Raji (cell line): ENCODE results near the gene HBQ1.
"Not testable (repeated sequence)": the region's sequence is repeated elsewhere in the genome, so short reads cannot be mapped to it uniquely, and the experiment has no call there.

Experiments used
- POLR2A ChIP-seq: IDR thresholded peaks from 2 replicates; pipeline ENCODE4 v1.6.1; 2011; ENCODE audit warnings: low read depth, low read length, control low read depth; ENCODE audit not compliant: insufficient read depth

The HBQ1 gene

GRCh38 chr16:175011-175949, 5.0 kb upstream of the HBQ1 start:
- TF ChIP-seq POLR2A, result no peak

- TF ChIP-seq POLR2A, result not testable (repeated sequence)
Observed at GRCh38 chr16:176477-177382, 3.5 kb upstream of the HBQ1 start, which contains the start of gene HBA1. Gene HBA1 (plus strand): TSS chr16:176680. CDS start chr16:176717, 37 bp downstream.

GRCh38 chr16:177394-177822, 2.9 kb upstream of the HBQ1 start:
- TF ChIP-seq POLR2A, result no peak

- no peak for TF ChIP-seq POLR2A
Observed at GRCh38 chr16:177981-178667, 2.1 kb upstream of the HBQ1 start.

GRCh38 chr16:178668-179015, 1.6 kb upstream of the HBQ1 start:
- no peak for TF ChIP-seq POLR2A

- no peak for TF ChIP-seq POLR2A
Observed at GRCh38 chr16:179211-180092, 807 bp upstream of the HBQ1 start.

GRCh38 chr16:180681-181564, 664 bp downstream of the HBQ1 start:
- no peak for TF ChIP-seq POLR2A

GRCh38 chr16:181565-182021, 1.3 kb downstream of the HBQ1 start:
- TF ChIP-seq POLR2A, result no peak

GRCh38 chr16:183005-183404, 2.7 kb downstream of the HBQ1 start:
- TF ChIP-seq POLR2A, result no peak

GRCh38 chr16:185213-185612, 5.0 kb downstream of the HBQ1 start:
- no peak for TF ChIP-seq POLR2A

GRCh38 chr16:185691-186090, 5.4 kb downstream of the HBQ1 start:
- TF ChIP-seq POLR2A, result no peak

GRCh38 chr16:187330-187729, 7.1 kb downstream of the HBQ1 start:
- no peak for TF ChIP-seq POLR2A

GRCh38 chr16:188674-189073, 8.4 kb downstream of the HBQ1 start:
- no peak for TF ChIP-seq POLR2A
